ENCODE results near the gene ICOSLG.
"Not testable (repeated sequence)": the region's sequence is repeated elsewhere in the genome, so short reads cannot be mapped to it uniquely, and the experiment has no call there.

Gene ICOSLG, protein sequence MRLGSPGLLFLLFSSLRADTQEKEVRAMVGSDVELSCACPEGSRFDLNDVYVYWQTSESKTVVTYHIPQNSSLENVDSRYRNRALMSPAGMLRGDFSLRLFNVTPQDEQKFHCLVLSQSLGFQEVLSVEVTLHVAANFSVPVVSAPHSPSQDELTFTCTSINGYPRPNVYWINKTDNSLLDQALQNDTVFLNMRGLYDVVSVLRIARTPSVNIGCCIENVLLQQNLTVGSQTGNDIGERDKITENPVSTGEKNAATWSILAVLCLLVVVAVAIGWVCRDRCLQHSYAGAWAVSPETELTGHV

GRCh38 chr21:44240842-44241241, at the start of gene ICOSLG:
Gene ICOSLG, minus strand, starts transcription at chr21:44240943. Its CDS starts 126 bp downstream, at chr21:44240817.
- DNase-seq (ENCODE audit: extremely low read depth in 1 of 2, low read depth in 1 of 2): not testable (repeated sequence)

GRCh38 chr21:44289381-44290010, 48.8 kb upstream of the ICOSLG start:
- DNase-seq (ENCODE audit: extremely low read depth in 1 of 2, low read depth in 1 of 2): no peak

GRCh38 chr21:44288251-44289110, 47.7 kb upstream of the ICOSLG start:
- DNase-seq (ENCODE audit: extremely low read depth in 1 of 2, low read depth in 1 of 2): no peak

DNA sequence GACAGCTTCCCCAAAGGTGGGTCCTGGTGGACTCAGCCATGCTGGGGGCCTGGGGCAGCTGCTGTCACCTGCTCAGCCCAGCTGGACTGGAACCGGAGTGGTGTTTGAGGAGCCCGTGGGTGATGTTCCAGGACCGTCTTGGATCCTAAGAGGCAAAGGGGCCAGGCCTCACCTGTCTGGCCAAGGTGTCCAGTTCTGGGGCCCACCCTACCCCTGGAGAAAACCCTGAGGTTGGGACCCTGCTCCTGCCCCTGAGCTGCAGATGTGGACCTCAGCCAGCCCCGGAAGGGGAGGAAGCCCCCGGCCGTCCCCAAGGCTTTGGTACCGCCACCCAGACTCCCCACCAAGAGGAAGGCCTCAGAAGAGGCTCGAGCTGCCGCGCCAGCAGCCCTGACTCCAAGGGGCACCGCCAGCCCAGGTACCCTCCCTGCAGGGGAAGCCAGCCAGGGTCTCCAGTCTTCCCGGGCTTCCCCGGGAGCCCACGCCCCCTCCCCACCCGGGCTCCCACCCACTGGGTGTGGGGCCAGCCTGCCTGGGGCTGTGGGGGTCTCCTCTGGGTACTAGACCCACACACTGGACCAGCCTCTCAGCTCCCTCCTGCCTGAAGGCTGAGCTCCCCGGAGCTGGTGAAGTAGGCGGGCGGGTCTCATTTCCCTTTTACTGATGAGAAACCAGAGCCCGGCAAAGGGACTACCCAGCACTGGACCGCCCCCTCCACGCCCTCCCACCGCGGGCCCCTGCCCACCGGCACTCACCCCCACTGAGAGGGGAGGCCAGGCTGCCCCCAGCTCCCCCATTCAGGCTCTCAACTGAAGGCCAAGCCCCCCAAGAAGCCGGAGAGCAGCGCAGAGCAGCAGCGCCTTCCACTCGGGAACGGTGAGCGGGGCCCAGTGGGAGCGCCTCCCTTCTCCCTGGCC, 46.2 kb upstream of the ICOSLG start:
- no peak for DNase-seq (ENCODE audit: extremely low read depth in 1 of 2, low read depth in 1 of 2)

DNA sequence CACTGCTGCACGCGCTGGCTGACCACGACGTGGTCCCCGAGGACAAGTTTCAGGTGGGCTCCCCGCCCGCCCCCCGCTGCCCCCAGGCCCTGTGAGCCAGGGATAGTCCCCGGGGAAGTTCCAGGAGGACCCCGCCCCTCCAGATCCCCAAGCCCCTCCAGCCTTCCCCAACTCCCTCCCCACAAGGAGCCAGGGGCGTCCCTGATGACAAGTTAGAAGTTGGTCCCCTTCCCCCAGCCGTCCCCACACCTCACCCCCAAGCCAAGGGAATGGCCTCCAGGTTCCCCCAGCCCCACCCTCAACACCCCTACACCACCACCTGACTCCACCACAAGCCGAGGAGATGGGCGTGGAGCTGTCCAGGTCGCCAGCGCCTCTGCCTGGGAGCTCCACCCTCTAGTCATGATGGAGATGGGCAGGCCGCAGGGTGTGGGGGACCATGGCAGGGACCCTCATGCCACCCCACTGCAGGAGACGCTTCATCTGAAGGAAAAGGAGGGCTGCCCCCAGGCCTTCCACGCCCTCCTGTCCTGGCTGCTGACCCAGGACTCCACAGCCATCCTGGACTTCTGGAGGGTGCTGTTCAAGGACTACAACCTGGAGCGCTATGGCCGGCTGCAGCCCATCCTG, 45.5 kb upstream of the ICOSLG start:
- no peak for DNase-seq (ENCODE audit: extremely low read depth in 1 of 2, low read depth in 1 of 2)

DNA sequence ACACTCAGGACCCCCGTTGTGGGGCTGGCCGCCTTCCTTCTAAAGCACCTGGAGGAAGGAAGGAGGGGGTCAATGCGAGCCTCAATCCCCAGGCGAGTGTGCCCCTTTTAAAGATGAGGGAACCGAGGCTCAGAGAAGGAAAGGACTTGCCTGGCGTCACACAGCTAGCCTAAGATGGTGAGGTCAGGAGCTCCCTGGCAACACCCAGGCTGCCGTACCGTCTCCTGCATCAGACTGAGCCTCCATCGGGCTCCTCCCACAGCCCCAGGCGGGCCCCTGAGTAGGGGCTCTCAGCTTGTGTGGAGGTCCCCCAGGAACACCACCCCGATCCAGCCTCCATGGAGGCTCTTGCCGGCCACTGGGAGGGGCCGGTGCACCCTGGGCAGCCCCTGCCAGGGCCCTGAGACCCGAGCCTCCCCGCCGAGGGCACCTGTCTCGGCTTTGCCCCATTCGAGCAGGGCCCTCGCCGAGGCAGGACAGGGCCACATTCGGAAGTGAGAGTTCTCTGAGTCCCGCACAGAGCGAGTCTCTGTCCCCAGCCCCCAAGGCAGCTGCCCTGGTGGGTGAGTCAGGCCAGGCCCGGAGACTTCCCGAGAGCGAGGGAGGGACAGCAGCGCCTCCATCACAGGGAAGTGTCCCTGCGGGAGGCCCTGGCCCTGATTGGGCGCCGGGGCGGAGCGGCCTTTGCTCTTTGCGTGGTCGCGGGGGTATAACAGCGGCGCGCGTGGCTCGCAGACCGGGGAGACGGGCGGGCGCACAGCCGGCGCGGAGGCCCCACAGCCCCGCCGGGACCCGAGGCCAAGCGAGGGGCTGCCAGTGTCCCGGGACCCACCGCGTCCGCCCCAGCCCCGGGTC, 44.6 kb upstream of the ICOSLG start, which contains the start of gene AIRE:
TSS of gene AIRE (plus strand) at position 739 of the 855 bp plus-strand sequence. CDS start 131 bp downstream, outside the sequence.
- no peak for DNase-seq (ENCODE audit: extremely low read depth in 1 of 2, low read depth in 1 of 2)

DNA sequence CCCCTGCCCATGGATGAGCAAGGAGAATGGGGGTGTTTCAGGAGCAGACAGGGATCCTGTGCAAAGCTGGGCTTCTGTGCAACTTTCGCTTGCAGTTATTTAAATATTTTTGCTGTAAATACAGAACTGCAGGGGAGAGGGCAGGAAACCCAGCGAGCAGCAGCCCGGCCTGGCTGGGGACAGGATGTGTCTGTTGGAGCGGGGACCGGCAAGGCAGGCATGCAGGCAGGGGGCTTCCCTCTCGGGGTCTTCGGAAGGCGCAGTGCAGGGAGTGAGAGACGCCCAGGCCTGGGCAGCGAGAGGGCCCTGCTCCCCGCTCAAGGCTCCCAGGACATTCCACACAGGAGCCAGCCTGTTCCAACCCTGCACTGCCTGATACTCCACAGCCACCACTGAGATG, 43.2 kb upstream of the ICOSLG start:
- DNase-seq (ENCODE audit: extremely low read depth in 1 of 2, low read depth in 1 of 2): no peak

GRCh38 chr21:44283211-44283785, 42.6 kb upstream of the ICOSLG start:
- not testable (repeated sequence) for DNase-seq (ENCODE audit: extremely low read depth in 1 of 2, low read depth in 1 of 2)

DNA sequence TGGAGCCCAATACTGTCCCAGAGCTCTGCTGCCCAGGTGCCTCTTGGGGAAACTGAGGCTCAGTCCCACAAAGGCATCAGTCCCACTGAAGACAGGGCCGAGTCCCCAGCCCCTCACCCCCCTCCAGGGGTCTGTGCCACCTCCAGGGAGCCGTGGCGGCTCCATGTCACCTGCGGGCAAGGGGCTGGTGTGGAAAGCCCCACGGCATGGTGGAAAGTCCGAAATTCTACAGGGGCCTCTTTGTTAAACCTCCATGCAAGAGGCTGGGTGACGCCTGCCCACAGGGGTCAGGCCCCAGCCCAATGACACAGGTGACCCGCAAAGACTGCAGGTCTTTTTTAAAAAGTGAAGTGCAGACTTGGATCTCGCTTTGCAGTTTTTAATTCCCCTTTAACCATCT, 41.6 kb upstream of the ICOSLG start:
- no peak for DNase-seq (ENCODE audit: extremely low read depth in 1 of 2, low read depth in 1 of 2)

DNA sequence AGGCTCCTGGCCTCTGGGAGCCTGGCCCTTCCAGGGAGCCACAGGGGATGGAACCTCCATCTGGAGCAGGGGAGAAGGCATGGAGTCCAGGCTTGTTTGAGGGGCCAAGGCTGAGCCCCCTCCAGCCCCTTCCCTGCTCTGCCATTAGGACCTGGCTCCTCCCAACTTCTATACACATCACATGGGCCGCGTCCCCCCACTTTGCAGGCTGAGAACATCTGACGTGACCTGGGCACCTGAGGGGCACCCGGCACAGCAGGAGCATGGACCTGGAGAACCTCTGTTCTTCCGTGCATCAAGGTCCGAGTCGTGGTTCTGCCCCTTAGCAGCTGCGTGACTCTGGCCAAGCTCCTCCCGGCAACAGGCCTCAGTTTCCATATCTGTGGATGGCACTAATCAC, 41.1 kb upstream of the ICOSLG start:
- DNase-seq (ENCODE audit: extremely low read depth in 1 of 2, low read depth in 1 of 2): no peak

GRCh38 chr21:44279354-44280260, 38.9 kb upstream of the ICOSLG start:
- no peak for DNase-seq (ENCODE audit: extremely low read depth in 1 of 2, low read depth in 1 of 2)

DNA sequence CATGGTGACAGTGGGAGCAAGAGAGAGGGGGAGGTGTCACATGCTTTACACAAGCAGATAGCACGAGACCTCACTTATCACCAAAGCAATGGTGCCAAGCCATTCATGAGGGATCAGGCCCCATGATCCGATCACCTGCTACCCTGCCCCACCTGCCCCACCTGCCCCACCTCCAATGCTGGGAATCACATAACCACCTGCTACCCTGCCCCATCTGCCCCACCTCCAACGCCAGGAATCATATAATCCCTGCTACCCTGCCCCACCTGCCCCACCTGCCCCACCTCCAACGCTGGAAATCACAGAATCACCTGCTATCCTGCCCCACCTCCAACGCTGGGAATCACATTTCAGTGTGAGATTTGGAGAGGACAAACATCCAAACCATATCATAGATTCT, 34.3 kb upstream of the ICOSLG start:
- DNase-seq (ENCODE audit: extremely low read depth in 1 of 2, low read depth in 1 of 2): no peak

- no peak for DNase-seq (ENCODE audit: extremely low read depth in 1 of 2, low read depth in 1 of 2)
Observed at GRCh38 chr21:44273046-44273445, 32.3 kb upstream of the ICOSLG start.

DNA sequence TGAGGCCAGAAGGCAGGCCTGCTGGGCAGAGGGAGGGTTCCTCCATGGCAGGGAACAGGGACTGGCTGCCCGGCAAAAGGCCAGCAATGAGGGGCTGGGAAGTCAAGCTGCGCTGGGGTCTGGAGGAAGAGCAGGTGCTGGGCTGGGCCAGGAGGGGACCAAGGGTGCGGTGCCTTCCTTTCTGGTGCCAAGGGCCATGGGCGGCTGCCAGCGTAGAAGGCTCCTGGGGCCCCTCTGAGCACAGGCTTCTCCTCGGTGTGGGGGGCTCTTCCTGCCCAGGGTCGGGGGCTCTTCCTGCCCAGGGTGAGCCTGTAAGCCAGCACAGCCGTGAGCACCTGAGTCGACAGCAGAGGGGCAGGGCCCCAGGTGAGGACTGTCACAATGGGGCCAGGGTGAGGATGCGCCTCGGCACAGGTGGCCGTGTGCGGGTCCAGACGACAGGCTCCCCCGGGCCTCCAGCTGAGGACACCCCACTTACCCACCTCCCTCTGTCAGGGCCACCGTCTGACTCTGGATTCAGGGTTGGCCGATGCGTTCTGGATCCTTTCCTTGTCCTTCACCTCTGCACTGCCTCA, 31.6 kb upstream of the ICOSLG start:
- DNase-seq (ENCODE audit: extremely low read depth in 1 of 2, low read depth in 1 of 2): no peak

- no peak for DNase-seq (ENCODE audit: extremely low read depth in 1 of 2, low read depth in 1 of 2)
Observed at GRCh38 chr21:44271558-44272283, 31.0 kb upstream of the ICOSLG start.

GRCh38 chr21:44269090-44269489, 28.3 kb upstream of the ICOSLG start:
- no peak for DNase-seq (ENCODE audit: extremely low read depth in 1 of 2, low read depth in 1 of 2)

- no peak for DNase-seq (ENCODE audit: extremely low read depth in 1 of 2, low read depth in 1 of 2)
Observed at GRCh38 chr21:44267655-44268142, 27.0 kb upstream of the ICOSLG start.

All from stimulated activated CD8-positive, alpha-beta memory T cell treated with anti-CD3 and anti-CD28 coated beads, Interleukin-7, amount 100 ng/mL, for 48 hours (primary cell).